GM12878 (cell line): ENCODE measurements around the gene RAC3. TPM values are rescaled to one million over a fixed set of nuclear protein-coding genes. Genes with fewer than 3 reads are reported as not detected.
A peak's percentile ranks its signal among the peaks of the same experiment; 100 is the strongest.

Experiments
- ATAC-seq: fragments of 200-7000 bp; cut with Tn5 transposase; 3 replicates; pipeline ENCODE4 v1.9.1; 2020; ENCODE audit warnings: mild to moderate bottlenecking, moderate library complexity
- BruUV-seq: library from RNA; stranded (reverse); fragments of 400-500 nt; replicated peaks from 2 replicates; lab custom pipeline; 2021; lab: Mats Ljungman, UMichigan
- CTCF ChIA-PET: fragments of 300-600 bp; sonication (Branson Sonifier 250); formaldehyde crosslinking; extraction: SDS; loops from one replicate; lab custom pipeline; 2021; ENCODE audit warnings: inconsistent platforms; lab: Yijun Ruan, JAX
- POLR2A ChIA-PET: fragments of 350-600 bp; formaldehyde crosslinking; extraction: SDS; loops from one replicate; lab custom pipeline; 2021; ENCODE audit warnings: inconsistent platforms; lab: Charles Lee
- RAD21 ChIA-PET: fragments of 300-600 bp; sonication (Branson Sonifier 250); formaldehyde crosslinking; loops from one replicate; lab custom pipeline; 2023; ENCODE audit warnings: antibody characterized with exemption; ENCODE audit not compliant: unreplicated experiment; lab: Charles Lee
- SMC1A ChIA-PET: fragments of 300-600 bp; sonication (Branson Sonifier 250); formaldehyde crosslinking; loops from one replicate; lab custom pipeline; 2023; ENCODE audit not compliant: unreplicated experiment, uncharacterized antibody; lab: Charles Lee
- DNase-seq: peaks from one replicate; pipeline ENCODE4 v3.0.0-alpha.2; 2011; ENCODE audit warnings: low read depth, low spot score
- FAIRE-seq: peaks from 3 replicates; lab custom pipeline; 2011; peaks lifted over from hg19 to GRCh38; lab: Jason Lieb, UNC
- H2AFZ ChIP-seq: 2 replicates; pipeline ENCODE4 v1.6.0; 2011; ENCODE audit warnings: low read depth, low read length, control low read depth; ENCODE audit not compliant: control insufficient read depth
- H3K27ac ChIP-seq: 2 replicates; pipeline ENCODE4 v1.5.1; 2011; ENCODE audit warnings: control low read depth; ENCODE audit not compliant: control insufficient read depth, insufficient read depth
- H3K27me3 ChIP-seq, 2 experiments: replicated peaks in 1 of 2; 2 replicates each; pipeline versions ENCODE4 v1.6.0 to v1.6.1; 2011; ENCODE audit warnings: low read length in 1 of 2; ENCODE audit not compliant: control insufficient read depth in 2 of 2, insufficient read depth in 2 of 2
- H3K36me3 ChIP-seq, 2 experiments: 2 replicates each; pipeline ENCODE4 v1.5.1; 2011; ENCODE audit warnings: low read length in 1 of 2; ENCODE audit not compliant: control insufficient read depth in 2 of 2, insufficient read depth in 2 of 2
- H3K4me1 ChIP-seq: 2 replicates; pipeline ENCODE4 v1.6.1; 2011; ENCODE audit warnings: mild to moderate bottlenecking, low read length, moderate library complexity, mixed read lengths; ENCODE audit not compliant: control insufficient read depth, insufficient read depth
- H3K4me2 ChIP-seq: 2 replicates; pipeline ENCODE4 v1.6.0; 2011; ENCODE audit warnings: control low read depth; ENCODE audit not compliant: control insufficient read depth, insufficient read depth
- H3K4me3 ChIP-seq: fragments of 200-600 bp; sonication (generic); 2 replicates; pipeline ENCODE4 v1.5.1; 2016
- H3K79me2 ChIP-seq: 2 replicates; pipeline ENCODE4 v1.6.0; 2011; ENCODE audit warnings: low read length; ENCODE audit not compliant: control insufficient read depth, insufficient read depth
- H3K9ac ChIP-seq: 2 replicates; pipeline ENCODE4 v1.8.0; 2011; ENCODE audit warnings: low read length, control low read depth, mixed read lengths; ENCODE audit not compliant: control insufficient read depth, insufficient read depth
- H3K9me3 ChIP-seq: replicated peaks from 3 replicates; pipeline ENCODE4 v1.5.1; 2011; ENCODE audit warnings: mild to moderate bottlenecking, low read length; ENCODE audit not compliant: control insufficient read depth, insufficient read depth
- H4K20me1 ChIP-seq: 2 replicates; pipeline ENCODE4 v1.6.0; 2011; ENCODE audit not compliant: control insufficient read depth, insufficient read depth
- FOXK2 ChIP-seq: fragments of 450-650 bp; IDR thresholded peaks from 2 replicates; pipeline ENCODE4 v1.6.1; 2017; ENCODE audit warnings: mild to moderate bottlenecking, moderate library complexity
- POLR2A ChIP-seq: IDR thresholded peaks from 2 replicates; pipeline ENCODE4 v1.6.1; 2011; ENCODE audit warnings: low read depth, mild to moderate bottlenecking, low read length
- POU2F2 ChIP-seq: IDR thresholded peaks from 3 replicates; pipeline ENCODE4 v1.6.1; 2011; ENCODE audit warnings: low read depth, mild to moderate bottlenecking, low read length, borderline replicate concordance
- WGBS: methylation state at CpG from one replicate; pipeline ENCODE4 v1.1.6; 2016; ENCODE audit warnings: low lambda C conversion rate; ENCODE audit not compliant: insufficient replicate concordance, insufficient coverage; ENCODE audit errors: missing lambda C conversion rate; 5-methylcytosine and 5-hydroxymethylcytosine counted together
- in situ Hi-C: fragments of 300-500 bp; cut with MboI; formaldehyde crosslinking; loops from 9 replicates; pipeline ENCODE4 v1.14.3; 2018; ENCODE audit warnings: mixed read lengths
- intact Hi-C: fragments of 100-400 bp; cut with micrococcal nuclease; formaldehyde crosslinking; loops from one replicate; pipeline ENCODE4 v1.14.2; 2022; ENCODE audit not compliant: unreplicated experiment
- polyA plus RNA-seq, 11 experiments: library from polyadenylated mRNA; depleted of rRNA in 4 of 11; unstranded in 6 of 11; stranded (reverse) in 5 of 11; fragments of >200 nt; fragmentation: Nextera tagmentation in 4 of 11; fragmentation: Illumina TruSeq in 1 of 11; extraction: Ambion mirVana in 4 of 11; extraction: Trizol in 1 of 11; gene quantifications; 1 replicate in 1 of 11; 2 replicates in 10 of 11; pipeline versions ENCODE4 v1.2.1 to v1.2.3, GENCODE V29; 2011 to 2016; ENCODE audit warnings: inconsistent platforms in 2 of 11, missing spikeins in 2 of 11, low read depth in 1 of 11
- total RNA-seq, 4 experiments: library from RNA; depleted of rRNA in 3 of 4; stranded (reverse); fragments of >200 nt in 3 of 4; fragmentation: Illumina TruSeq in 1 of 4; extraction: Trizol in 1 of 4; gene quantifications; 2 replicates each; pipeline versions ENCODE4 v1.2.1 to v1.2.3, GENCODE V29; 2013 to 2021
- TF ChIP-seq, protein P1 (sequence below): IDR thresholded peaks from 2 replicates; pipeline ENCODE4 v1.6.1; 2011; ENCODE audit warnings: borderline replicate concordance, low read depth, mild to moderate bottlenecking, moderate library complexity, mixed read lengths, low read length; ENCODE audit not compliant: insufficient read depth; ENCODE audit errors: extremely low read length

RAC3 gene
- total and polyA plus RNA-seq, 10 of the 15 experiments (the other 5 are each of a cell fraction or from before 2014, with no cell fraction given): 0.11 to 32.9 (median 6.7) TPM

- no peak overlapping the region for H3K4me2 ChIP-seq
- intact Hi-C loops: no loop called here
- POLR2A ChIA-PET: no interaction called here
Measured at GRCh38 chr17:82076018-82076784, 44.7 kb downstream of the RAC3 start.

More at GRCh38 chr17:82076018-82076784, 44.7 kb downstream of the RAC3 start:
- Histone ChIP-seq H4K20me1 (no peaks in the 10 kb centered on the region), H2AFZ (no peak overlapping the region), H3K4me3 (no peak overlapping the region), H3K27ac (no peak overlapping the region), H3K9me3 (no peaks in the 10 kb centered on the region), H3K27me3 (no peaks in the 10 kb centered on the region), H3K4me1 (no peaks in the 10 kb centered on the region), H3K36me3 (peaks cover under 1 to 18% of the 10 kb centered on the region in 2 experiments; a peak in 2 of 4 replicates), H3K9ac (no peak overlapping the region), H3K79me2 (no peaks in the 10 kb centered on the region)
- DNase-seq (no peak), FAIRE-seq (no peak), ATAC-seq (no peak; the same call in 2 of the 3 replicates)
- 52% methylated on average over 25 of the region's 25 CpGs for WGBS
- no TSS peak for BruUV-seq
- ChIA-PET RAD21 (interaction anchor here (0.9 kb wide), 1 partner anchor 44 kb away, joined by 3 read pairs; the partner anchor contains the start of gene RAC3), CTCF (interaction anchor here (0.6 kb wide), 2 partner anchors 27 to 128 kb away, joined by 3 read pairs; no protein-coding TSS in a partner anchor), SMC1A (no interaction called here)
- TF ChIP-seq, protein P1, sequence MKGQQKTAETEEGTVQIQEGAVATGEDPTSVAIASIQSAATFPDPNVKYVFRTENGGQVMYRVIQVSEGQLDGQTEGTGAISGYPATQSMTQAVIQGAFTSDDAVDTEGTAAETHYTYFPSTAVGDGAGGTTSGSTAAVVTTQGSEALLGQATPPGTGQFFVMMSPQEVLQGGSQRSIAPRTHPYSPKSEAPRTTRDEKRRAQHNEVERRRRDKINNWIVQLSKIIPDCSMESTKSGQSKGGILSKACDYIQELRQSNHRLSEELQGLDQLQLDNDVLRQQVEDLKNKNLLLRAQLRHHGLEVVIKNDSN: no peak
- peak; percentile 6; the same call in 1 of the 3 replicates for TF ChIP-seq POU2F2
- no peak for TF ChIP-seq FOXK2
- TF ChIP-seq POLR2A: peak; percentile 26; the same call in 1 of the 2 replicates
- in situ Hi-C loops: no loop called here
